Smooth muscle cell (in vitro differentiated cells): ENCODE results near the gene LGALS7. TPM values are rescaled to one million over a fixed set of nuclear protein-coding genes. Genes with fewer than 3 reads are reported as not detected.
"Not testable (repeated sequence)": the region's sequence is repeated elsewhere in the genome, so short reads cannot be mapped to it uniquely, and the experiment has no call there.

Experiments used
- DNase-seq: peaks from one replicate; lab custom pipeline; 2025; ENCODE audit not compliant: unreplicated experiment; lab: John Stamatoyannopoulos, UW
- H2AFZ ChIP-seq: fragments of 200-600 bp; sonication (generic); 2 replicates; pipeline ENCODE4 v1.6.0; 2016; ENCODE audit warnings: antibody characterized with exemption, low read depth, mild to moderate bottlenecking
- H3F3A ChIP-seq: fragments of 200-600 bp; sonication (generic); 2 replicates; pipeline ENCODE4 v1.6.0; 2017; ENCODE audit warnings: antibody characterized with exemption, low read depth
- H3K27ac ChIP-seq: fragments of 200-600 bp; sonication (generic); 2 replicates; pipeline ENCODE4 v1.5.1; 2016; ENCODE audit warnings: low read depth, mild to moderate bottlenecking
- H3K27me3 ChIP-seq: fragments of 200-600 bp; sonication (generic); 2 replicates; pipeline ENCODE4 v1.6.1; 2016; ENCODE audit warnings: low read depth, mild to moderate bottlenecking
- H3K36me3 ChIP-seq: fragments of 200-600 bp; sonication (generic); 2 replicates; pipeline ENCODE4 v1.5.1; 2016; ENCODE audit warnings: low read depth
- H3K4me1 ChIP-seq: fragments of 200-600 bp; sonication (generic); 2 replicates; pipeline ENCODE4 v1.5.1; 2016; ENCODE audit warnings: low read depth
- H3K4me2 ChIP-seq: fragments of 200-600 bp; sonication (generic); 2 replicates; pipeline ENCODE4 v1.6.0; 2016; ENCODE audit warnings: mild to moderate bottlenecking
- H3K4me3 ChIP-seq: fragments of 200-600 bp; sonication (generic); 2 replicates; pipeline ENCODE4 v1.5.1; 2016; ENCODE audit warnings: mild to moderate bottlenecking
- H3K79me2 ChIP-seq: fragments of 200-600 bp; sonication (generic); 2 replicates; pipeline ENCODE4 v1.6.0; 2016; ENCODE audit warnings: low read depth, mild to moderate bottlenecking
- H3K9ac ChIP-seq: fragments of 200-600 bp; sonication (generic); 2 replicates; pipeline ENCODE4 v1.6.0; 2016; ENCODE audit warnings: low read depth
- H3K9me3 ChIP-seq: fragments of 200-600 bp; sonication (generic); replicated peaks from 2 replicates; pipeline ENCODE4 v1.5.1; 2016; ENCODE audit warnings: low read depth
- H4K20me1 ChIP-seq: fragments of 200-600 bp; sonication (generic); 2 replicates; pipeline ENCODE4 v1.6.0; 2016; ENCODE audit warnings: low read depth
- WGBS: methylation state at CpG from one replicate; pipeline ENCODE4 v1.1.7; 2016; ENCODE audit warnings: low lambda C conversion rate; 5-methylcytosine and 5-hydroxymethylcytosine counted together
- polyA plus RNA-seq: library from polyadenylated mRNA; unstranded; fragments of >200 nt; fragmentation: Nextera tagmentation; extraction: Ambion mirVana; gene quantifications from 2 replicates; pipeline ENCODE4 v1.2.1, GENCODE V29; 2016
- total RNA-seq: library from RNA; depleted of rRNA; stranded (reverse); fragments of >200 nt; gene quantifications from 2 replicates; pipeline ENCODE4 v1.2.3, GENCODE V29; 2014
- TF ChIP-seq, protein P1 (sequence below): fragments of 200-600 bp; sonication (generic); IDR thresholded peaks from 2 replicates; pipeline ENCODE4 v1.5.1; 2017; ENCODE audit warnings: borderline replicate concordance, mild to moderate bottlenecking, antibody characterized with exemption; ENCODE audit not compliant: insufficient read depth, poor library complexity, severe bottlenecking

LGALS7 gene
- total and polyA plus RNA-seq, 2 experiments from 2014 or later, result not detected

GRCh38 chr19:38784224-38784623 lies 10.9 kb upstream of the LGALS7 start:
- no peaks in the 10 kb centered on the region for H4K20me1 ChIP-seq
- H3K4me1 ChIP-seq, result no peaks in the 10 kb centered on the region
- H3K79me2 ChIP-seq, result no peaks in the 10 kb centered on the region
- H3K27me3 ChIP-seq, result no peaks in the 10 kb centered on the region
- H3K4me3 ChIP-seq, result no peak overlapping the region
- no peak overlapping the region for H3K9ac ChIP-seq
- no peaks in the 10 kb centered on the region for H3F3A ChIP-seq
- no peaks in the 10 kb centered on the region for H3K9me3 ChIP-seq
- TF ChIP-seq, protein P1, sequence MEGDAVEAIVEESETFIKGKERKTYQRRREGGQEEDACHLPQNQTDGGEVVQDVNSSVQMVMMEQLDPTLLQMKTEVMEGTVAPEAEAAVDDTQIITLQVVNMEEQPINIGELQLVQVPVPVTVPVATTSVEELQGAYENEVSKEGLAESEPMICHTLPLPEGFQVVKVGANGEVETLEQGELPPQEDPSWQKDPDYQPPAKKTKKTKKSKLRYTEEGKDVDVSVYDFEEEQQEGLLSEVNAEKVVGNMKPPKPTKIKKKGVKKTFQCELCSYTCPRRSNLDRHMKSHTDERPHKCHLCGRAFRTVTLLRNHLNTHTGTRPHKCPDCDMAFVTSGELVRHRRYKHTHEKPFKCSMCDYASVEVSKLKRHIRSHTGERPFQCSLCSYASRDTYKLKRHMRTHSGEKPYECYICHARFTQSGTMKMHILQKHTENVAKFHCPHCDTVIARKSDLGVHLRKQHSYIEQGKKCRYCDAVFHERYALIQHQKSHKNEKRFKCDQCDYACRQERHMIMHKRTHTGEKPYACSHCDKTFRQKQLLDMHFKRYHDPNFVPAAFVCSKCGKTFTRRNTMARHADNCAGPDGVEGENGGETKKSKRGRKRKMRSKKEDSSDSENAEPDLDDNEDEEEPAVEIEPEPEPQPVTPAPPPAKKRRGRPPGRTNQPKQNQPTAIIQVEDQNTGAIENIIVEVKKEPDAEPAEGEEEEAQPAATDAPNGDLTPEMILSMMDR, result no peak
- H3K36me3 ChIP-seq, result no peaks in the 10 kb centered on the region
- H3K4me2 ChIP-seq, result no peak overlapping the region
- no peak overlapping the region for H2AFZ ChIP-seq
- no peak for DNase-seq
- WGBS, result 64% methylated on average over 3 of the region's 3 CpGs
- no peak overlapping the region for H3K27ac ChIP-seq

DNA sequence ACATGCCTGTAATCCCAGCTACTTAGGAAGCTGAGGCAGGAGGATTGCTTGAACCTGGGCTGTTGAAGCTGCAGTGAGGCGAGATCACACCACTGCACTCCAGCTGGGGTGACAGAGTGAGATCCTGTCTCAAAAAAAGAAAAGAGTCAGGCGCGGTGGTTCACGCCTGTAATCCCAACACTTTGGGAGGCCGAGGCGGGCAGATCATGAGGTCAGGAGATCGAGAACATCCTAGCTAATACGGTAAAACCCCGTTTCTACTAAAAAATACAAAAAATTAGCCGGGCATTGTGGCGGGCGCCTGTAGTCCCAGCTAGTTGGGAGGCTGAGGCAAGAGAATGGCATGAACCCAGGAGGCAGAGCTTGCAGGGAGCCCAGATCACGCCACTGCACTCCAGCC lies 8.9 kb upstream of the LGALS7 start:
- H3K9me3 ChIP-seq, H3K79me2 ChIP-seq, H2AFZ ChIP-seq, H3K36me3 ChIP-seq, H3K4me3 ChIP-seq, H3K27me3 ChIP-seq, DNase-seq, H3F3A ChIP-seq, H3K4me2 ChIP-seq, H4K20me1 ChIP-seq, H3K27ac ChIP-seq, H3K4me1 ChIP-seq, H3K9ac ChIP-seq: not testable (repeated sequence)
- 98% methylated on average over 13 of the region's 13 CpGs for WGBS

- Histone ChIP-seq H4K20me1 (no peaks in the 10 kb centered on the region), H3K27ac (no peak overlapping the region), H3F3A (no peaks in the 10 kb centered on the region), H3K9ac (no peak overlapping the region), H3K9me3 (no peaks in the 10 kb centered on the region), H3K36me3 (no peaks in the 10 kb centered on the region), H3K4me3 (no peak overlapping the region), H3K79me2 (no peaks in the 10 kb centered on the region), H3K4me2 (no peak overlapping the region), H2AFZ (no peak overlapping the region), H3K4me1 (no peaks in the 10 kb centered on the region), H3K27me3 (no peaks in the 10 kb centered on the region)
- TF ChIP-seq, protein P1, result no peak
- no peak for DNase-seq
- 89% methylated on average over 7 of the region's 7 CpGs for WGBS
These were observed 7.7 kb upstream of the LGALS7 start for GRCh38 chr19:38781058-38781457.

GRCh38 chr19:38780443-38780842 lies 7.1 kb upstream of the LGALS7 start:
- H2AFZ ChIP-seq, result no peak overlapping the region
- no peak overlapping the region for H3K9ac ChIP-seq
- H3K9me3 ChIP-seq, result no peaks in the 10 kb centered on the region
- no peaks in the 10 kb centered on the region for H4K20me1 ChIP-seq
- TF ChIP-seq, protein P1, result no peak
- no peak overlapping the region for H3K27ac ChIP-seq
- no peak overlapping the region for H3K4me3 ChIP-seq
- 96% methylated on average over 7 of the region's 7 CpGs for WGBS
- H3K27me3 ChIP-seq, result no peaks in the 10 kb centered on the region
- no peaks in the 10 kb centered on the region for H3K36me3 ChIP-seq
- H3K4me2 ChIP-seq, result no peak overlapping the region
- H3K4me1 ChIP-seq, result no peaks in the 10 kb centered on the region
- DNase-seq, result no peak
- H3K79me2 ChIP-seq, result no peaks in the 10 kb centered on the region
- H3F3A ChIP-seq, result no peaks in the 10 kb centered on the region
